ENCODE measurements around the gene ANKRD33B. TPM values are rescaled to one million over a fixed set of nuclear protein-coding genes. Genes with fewer than 3 reads are reported as not detected.

Gene ANKRD33B
- total RNA-seq, 1 experiment from 2014 or later: 10.9 TPM

DNA sequence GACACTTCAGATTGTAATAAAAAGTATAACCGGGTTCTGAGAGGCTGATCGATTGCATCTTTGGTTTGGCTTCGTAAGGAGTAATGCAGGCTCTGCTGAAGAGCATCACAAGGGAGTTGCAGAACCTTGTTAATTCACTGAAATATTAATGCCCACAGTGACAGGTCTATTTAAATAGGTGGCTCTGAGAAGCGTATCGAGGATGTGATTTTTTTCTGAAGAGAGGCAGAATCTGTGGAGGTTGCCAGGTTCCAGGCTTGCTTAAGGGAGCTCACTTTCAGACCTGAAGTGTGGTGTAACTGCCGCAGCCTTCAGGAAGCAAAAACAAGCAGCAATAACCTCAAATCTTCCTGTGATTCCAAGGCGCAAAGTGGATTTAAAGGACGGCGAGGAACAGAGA lies 80.3 kb downstream of the ANKRD33B start:
- no TSS peak for BruUV-seq (replicated peaks)
- H3K4me2 ChIP-seq (ENCODE audit: low read length): no peak overlapping the region
- ChIA-PET RAD21 (ENCODE audit: low non-redundant PET in 1 of 2, low total read pairs in 2 of 2, uncharacterized antibody in 2 of 2, unreplicated experiment in 2 of 2) (no interaction called here), POLR2A (no interaction called here), CTCF (no interaction called here)
- H2AFZ ChIP-seq (ENCODE audit: low read depth, low read length, poor library complexity, severe bottlenecking): no peak overlapping the region
- intact Hi-C loops (cut with micrococcal nuclease): no loop called here
- H3K9me3 ChIP-seq (ENCODE audit: control insufficient read depth in 1 of 2, insufficient read depth in 1 of 2, low read depth in 1 of 2, low read length in 2 of 2): no peaks in the 10 kb centered on the region
- no peak overlapping the region for H3K9ac ChIP-seq (ENCODE audit: low read length)
- peaks cover 0 to 9% of the 10 kb centered on the region in 2 experiments; a peak in 1 of 4 replicates for H3K4me1 ChIP-seq (ENCODE audit: control insufficient read depth in 1 of 2, insufficient read depth in 2 of 2, low read length in 2 of 2)
- DNase-seq (ENCODE audit: low read depth, low spot score) (no peak), ATAC-seq (no peak)
- H3K27ac ChIP-seq (ENCODE audit: low read depth, low read length): no peak overlapping the region
- TF ChIP-seq, protein P1, sequence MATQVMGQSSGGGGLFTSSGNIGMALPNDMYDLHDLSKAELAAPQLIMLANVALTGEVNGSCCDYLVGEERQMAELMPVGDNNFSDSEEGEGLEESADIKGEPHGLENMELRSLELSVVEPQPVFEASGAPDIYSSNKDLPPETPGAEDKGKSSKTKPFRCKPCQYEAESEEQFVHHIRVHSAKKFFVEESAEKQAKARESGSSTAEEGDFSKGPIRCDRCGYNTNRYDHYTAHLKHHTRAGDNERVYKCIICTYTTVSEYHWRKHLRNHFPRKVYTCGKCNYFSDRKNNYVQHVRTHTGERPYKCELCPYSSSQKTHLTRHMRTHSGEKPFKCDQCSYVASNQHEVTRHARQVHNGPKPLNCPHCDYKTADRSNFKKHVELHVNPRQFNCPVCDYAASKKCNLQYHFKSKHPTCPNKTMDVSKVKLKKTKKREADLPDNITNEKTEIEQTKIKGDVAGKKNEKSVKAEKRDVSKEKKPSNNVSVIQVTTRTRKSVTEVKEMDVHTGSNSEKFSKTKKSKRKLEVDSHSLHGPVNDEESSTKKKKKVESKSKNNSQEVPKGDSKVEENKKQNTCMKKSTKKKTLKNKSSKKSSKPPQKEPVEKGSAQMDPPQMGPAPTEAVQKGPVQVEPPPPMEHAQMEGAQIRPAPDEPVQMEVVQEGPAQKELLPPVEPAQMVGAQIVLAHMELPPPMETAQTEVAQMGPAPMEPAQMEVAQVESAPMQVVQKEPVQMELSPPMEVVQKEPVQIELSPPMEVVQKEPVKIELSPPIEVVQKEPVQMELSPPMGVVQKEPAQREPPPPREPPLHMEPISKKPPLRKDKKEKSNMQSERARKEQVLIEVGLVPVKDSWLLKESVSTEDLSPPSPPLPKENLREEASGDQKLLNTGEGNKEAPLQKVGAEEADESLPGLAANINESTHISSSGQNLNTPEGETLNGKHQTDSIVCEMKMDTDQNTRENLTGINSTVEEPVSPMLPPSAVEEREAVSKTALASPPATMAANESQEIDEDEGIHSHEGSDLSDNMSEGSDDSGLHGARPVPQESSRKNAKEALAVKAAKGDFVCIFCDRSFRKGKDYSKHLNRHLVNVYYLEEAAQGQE (IDR thresholded peaks at IDR 0.05; ENCODE audit: low read depth): no peak
- TF ChIP-seq ZNF274 (IDR thresholded peaks at IDR 0.05; ENCODE audit: low read depth, low read length): no peak
- TF ChIP-seq EGR1 (IDR thresholded peaks at IDR 0.05; ENCODE audit: low read depth): no peak
- no peak for TF ChIP-seq EZH2 (IDR thresholded peaks at IDR 0.05)
- TF ChIP-seq, protein P2, sequence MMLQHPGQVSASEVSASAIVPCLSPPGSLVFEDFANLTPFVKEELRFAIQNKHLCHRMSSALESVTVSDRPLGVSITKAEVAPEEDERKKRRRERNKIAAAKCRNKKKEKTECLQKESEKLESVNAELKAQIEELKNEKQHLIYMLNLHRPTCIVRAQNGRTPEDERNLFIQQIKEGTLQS (IDR thresholded peaks at IDR 0.05): no peak
- no peak for TF ChIP-seq CEBPB (IDR thresholded peaks at IDR 0.05; ENCODE audit: low read depth)
- no peak for TF ChIP-seq POLR2A (IDR thresholded peaks at IDR 0.05; ENCODE audit: borderline replicate concordance, extremely low read depth, insufficient read depth, insufficient read length)
- TF ChIP-seq ELF1 (IDR thresholded peaks at IDR 0.05; ENCODE audit: borderline replicate concordance, low read depth): no peak
- no peak for TF ChIP-seq TCF7L2 (IDR thresholded peaks at IDR 0.05; ENCODE audit: borderline replicate concordance, extremely low read depth, insufficient read depth, insufficient read length)
- no peak for TF ChIP-seq SIN3A (IDR thresholded peaks at IDR 0.05; ENCODE audit: low read depth)
- TF ChIP-seq ZFX (IDR thresholded peaks at IDR 0.05): no peak
- TF ChIP-seq EZH2phosphoT487 (IDR thresholded peaks at IDR 0.05; ENCODE audit: borderline replicate concordance): no peak
- TF ChIP-seq, protein P3, sequence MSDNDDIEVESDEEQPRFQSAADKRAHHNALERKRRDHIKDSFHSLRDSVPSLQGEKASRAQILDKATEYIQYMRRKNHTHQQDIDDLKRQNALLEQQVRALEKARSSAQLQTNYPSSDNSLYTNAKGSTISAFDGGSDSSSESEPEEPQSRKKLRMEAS (IDR thresholded peaks at IDR 0.05): no peak
- TF ChIP-seq FOSL1 (IDR thresholded peaks at IDR 0.05; ENCODE audit: low read depth): no peak
- TF ChIP-seq POLR2AphosphoS5 (IDR thresholded peaks at IDR 0.05; ENCODE audit: low read depth, low read length): no peak
- TF ChIP-seq YY1 (IDR thresholded peaks at IDR 0.05; ENCODE audit: extremely low read depth, insufficient replicate concordance, low read depth, low read length): no peak
- TF ChIP-seq RAD21 (IDR thresholded peaks at IDR 0.05; ENCODE audit: low read depth): no peak
- H3K9me2 ChIP-seq (ENCODE audit: insufficient read depth): no peaks in the 10 kb centered on the region
- H3K36me3 ChIP-seq (ENCODE audit: control insufficient read depth in 1 of 2, insufficient read depth in 2 of 2, low read length in 2 of 2): no peaks in the 10 kb centered on the region
- no peaks in the 10 kb centered on the region for H3K27me3 ChIP-seq (ENCODE audit: insufficient read depth, low read length)
- H3K4me3 ChIP-seq (replicated peaks in 1 of 2; ENCODE audit: low read depth in 1 of 2, low read length in 2 of 2): no peak overlapping the region
- H4K20me1 ChIP-seq (ENCODE audit: insufficient read depth): no peaks in the 10 kb centered on the region; the same call in 1 of the 2 replicates
- H3K79me2 ChIP-seq (ENCODE audit: insufficient read depth, low read length): peaks cover 7% of the 10 kb centered on the region; the same call in 1 of the 2 replicates

Measured in HCT116 (cell line).